ENCODE measurements around the gene KRTAP2-2. TPM values are rescaled to one million over a fixed set of nuclear protein-coding genes. Genes with fewer than 3 reads are reported as not detected.

KRTAP2-2 gene
- total RNA-seq, 1 donor from 2014 or later: not detected

GRCh38 chr17:41020336-41020735 lies 34.7 kb downstream of the KRTAP2-2 start:
- no peak for DNase-seq

- DNase-seq: no peak
These were observed 35.6 kb downstream of the KRTAP2-2 start for GRCh38 chr17:41019415-41019814.

GRCh38 chr17:41018541-41018940 lies 36.5 kb downstream of the KRTAP2-2 start:
- DNase-seq: no peak

- DNase-seq: no peak
These were observed 38.3 kb downstream of the KRTAP2-2 start for GRCh38 chr17:41016578-41017215.

- no peak for DNase-seq
These were observed 39.6 kb downstream of the KRTAP2-2 start for GRCh38 chr17:41015454-41015853.

GRCh38 chr17:41013606-41014005 lies 41.4 kb downstream of the KRTAP2-2 start:
- no peak for DNase-seq

- no peak for DNase-seq
These were observed 41.8 kb downstream of the KRTAP2-2 start for GRCh38 chr17:41013181-41013580.

GRCh38 chr17:41012326-41013120 lies 42.5 kb downstream of the KRTAP2-2 start:
- no peak for DNase-seq

GRCh38 chr17:41010441-41010840 lies 44.6 kb downstream of the KRTAP2-2 start:
- DNase-seq: no peak

- no peak for DNase-seq
These were observed 45.1 kb downstream of the KRTAP2-2 start for GRCh38 chr17:41009936-41010335.

GRCh38 chr17:41009301-41009760 lies 45.7 kb downstream of the KRTAP2-2 start:
- no peak for DNase-seq

- DNase-seq: no peak
These were observed 46.2 kb downstream of the KRTAP2-2 start, which contains the start of gene KRTAP3-1 for GRCh38 chr17:41008811-41009210. TSS of gene KRTAP3-1 (minus strand) at chr17:41009128. CDS start at chr17:41009074, 54 bp downstream.

Other genes starting within 250 kb of the KRTAP2-2 start
- 4.9 and 5.3 TPM in 2 replicates for gene KRT10, start 232.6 kb downstream of the KRTAP2-2 start, total RNA-seq
- gene KRT12, start 188.0 kb downstream of the KRTAP2-2 start, total RNA-seq: not detected in 2 replicates
- not detected in 2 replicates for gene KRT20, start 170.0 kb downstream of the KRTAP2-2 start, total RNA-seq
- 0.47 and 1.9 TPM in 2 replicates for gene KRT23, start 117.6 kb downstream of the KRTAP2-2 start, total RNA-seq
- gene KRT39, start 88.3 kb downstream of the KRTAP2-2 start, total RNA-seq: not detected in 2 replicates
- not detected in 2 replicates for gene KRT40, start 70.9 kb downstream of the KRTAP2-2 start, total RNA-seq
- gene KRTAP3-3, start 61.1 kb downstream of the KRTAP2-2 start, total RNA-seq: not detected in 2 replicates
- not detected in 2 replicates for gene KRTAP3-2, start 55.3 kb downstream of the KRTAP2-2 start, total RNA-seq
- not detected in 2 replicates for gene KRTAP3-1, start 46.1 kb downstream of the KRTAP2-2 start, total RNA-seq
- gene KRTAP1-5, start 28.0 kb downstream of the KRTAP2-2 start, total RNA-seq: not detected in 2 replicates
- gene KRTAP1-4, start 25.0 kb downstream of the KRTAP2-2 start, total RNA-seq: not detected in 2 replicates
- gene KRTAP1-3, start 20.4 kb downstream of the KRTAP2-2 start, total RNA-seq: not detected in 2 replicates
- not detected in 2 replicates for gene KRTAP1-1, start 13.8 kb downstream of the KRTAP2-2 start, total RNA-seq
- gene KRTAP2-1, start 7.9 kb downstream of the KRTAP2-2 start, total RNA-seq: not detected in 2 replicates
- gene KRTAP2-3, start 4.9 kb upstream of the KRTAP2-2 start, total RNA-seq: not detected in 2 replicates
- not detected in 2 replicates for gene KRTAP2-4, start 10.6 kb upstream of the KRTAP2-2 start, total RNA-seq
- gene KRTAP4-7, start 28.9 kb upstream of the KRTAP2-2 start, total RNA-seq: not detected in 2 replicates
- gene KRTAP4-8, start 42.9 kb upstream of the KRTAP2-2 start, total RNA-seq: not detected in 2 replicates
- gene KRTAP4-16, start 47.0 kb upstream of the KRTAP2-2 start, total RNA-seq: not detected in 2 replicates
- not detected in 2 replicates for gene KRTAP4-9, start 50.2 kb upstream of the KRTAP2-2 start, total RNA-seq
- not detected in 2 replicates for gene KRTAP4-11, start 63.1 kb upstream of the KRTAP2-2 start, total RNA-seq
- gene KRTAP4-12, start 69.0 kb upstream of the KRTAP2-2 start, total RNA-seq: not detected in 2 replicates
- gene KRTAP4-6, start 85.3 kb upstream of the KRTAP2-2 start, total RNA-seq: 0.19 TPM in 1 of 2 replicates, not detected in the other
- gene KRTAP4-5, start 94.6 kb upstream of the KRTAP2-2 start, total RNA-seq: not detected in 2 replicates
- not detected in 2 replicates for gene KRTAP4-4, start 105.5 kb upstream of the KRTAP2-2 start, total RNA-seq
- not detected in 2 replicates for gene KRTAP4-3, start 113.0 kb upstream of the KRTAP2-2 start, total RNA-seq
- not detected in 2 replicates for gene KRTAP4-2, start 123.0 kb upstream of the KRTAP2-2 start, total RNA-seq
- not detected in 2 replicates for gene KRTAP4-1, start 129.7 kb upstream of the KRTAP2-2 start, total RNA-seq
- gene KRTAP9-1, start 134.7 kb upstream of the KRTAP2-2 start, total RNA-seq: not detected in 2 replicates
- gene KRTAP9-2, start 171.4 kb upstream of the KRTAP2-2 start, total RNA-seq: not detected in 2 replicates
- gene KRTAP9-3, start 177.2 kb upstream of the KRTAP2-2 start, total RNA-seq: not detected in 2 replicates
- not detected in 2 replicates for gene KRTAP9-8, start 182.8 kb upstream of the KRTAP2-2 start, total RNA-seq
- gene KRTAP9-4, start 194.5 kb upstream of the KRTAP2-2 start, total RNA-seq: not detected in 2 replicates
- gene KRTAP9-9, start 200.2 kb upstream of the KRTAP2-2 start, total RNA-seq: not detected in 2 replicates
- gene KRTAP9-6, start 210.1 kb upstream of the KRTAP2-2 start, total RNA-seq: not detected in 2 replicates
- gene KRTAP9-7, start 220.5 kb upstream of the KRTAP2-2 start, total RNA-seq: not detected in 2 replicates
- gene KRTAP29-1, start 247.6 kb upstream of the KRTAP2-2 start, total RNA-seq: not detected in 2 replicates

Data from dermis blood vessel endothelial cell (primary cell).